Measurements from ENCODE around the gene GALNT17.

Gene GALNT17

GRCh38 chr7:71645836-71646235 is 513.9 kb downstream of the GALNT17 start:
- no peak for ATAC-seq

GRCh38 chr7:71649812-71650211 is 517.9 kb downstream of the GALNT17 start:
- no peak for ATAC-seq

- ATAC-seq, result no peak
Measured at GRCh38 chr7:71650653-71651337, 518.9 kb downstream of the GALNT17 start.

- ATAC-seq, result no peak
Measured at GRCh38 chr7:71652510-71652909, 520.6 kb downstream of the GALNT17 start.

GRCh38 chr7:71657386-71657785 is 525.4 kb downstream of the GALNT17 start:
- no peak for ATAC-seq

- ATAC-seq, result no peak
Measured at GRCh38 chr7:71659622-71660021, 527.7 kb downstream of the GALNT17 start.

- ATAC-seq, result no peak
Measured at GRCh38 chr7:71661671-71662224, 529.8 kb downstream of the GALNT17 start.

- no peak for ATAC-seq
Measured at GRCh38 chr7:71665716-71666115, 533.8 kb downstream of the GALNT17 start.

GRCh38 chr7:71668572-71668971 is 536.6 kb downstream of the GALNT17 start:
- no peak for ATAC-seq

GRCh38 chr7:71679480-71679879 is 547.5 kb downstream of the GALNT17 start:
- ATAC-seq, result no peak

GRCh38 chr7:71682181-71682580 is 550.2 kb downstream of the GALNT17 start:
- ATAC-seq, result no peak

GRCh38 chr7:71682841-71683781 is 551.2 kb downstream of the GALNT17 start:
- no peak for ATAC-seq

GRCh38 chr7:71687286-71687685 is 555.3 kb downstream of the GALNT17 start:
- no peak for ATAC-seq

GRCh38 chr7:71687831-71688599 is 556.1 kb downstream of the GALNT17 start:
- no peak for ATAC-seq

GRCh38 chr7:71691538-71691937 is 559.6 kb downstream of the GALNT17 start:
- no peak for ATAC-seq

GRCh38 chr7:71694665-71695064 is 562.7 kb downstream of the GALNT17 start:
- no peak for ATAC-seq

GRCh38 chr7:71695186-71695585 is 563.2 kb downstream of the GALNT17 start:
- no peak for ATAC-seq

- ATAC-seq, result no peak
Measured at GRCh38 chr7:71696511-71696910, 564.6 kb downstream of the GALNT17 start.

- ATAC-seq, result no peak
Measured at GRCh38 chr7:71697400-71697799, 565.5 kb downstream of the GALNT17 start.

- no peak for ATAC-seq
Measured at GRCh38 chr7:71705217-71705616, 573.3 kb downstream of the GALNT17 start.

- ATAC-seq, result no peak
Measured at GRCh38 chr7:71705901-71706596, 574.1 kb downstream of the GALNT17 start.

GRCh38 chr7:71706597-71706975 is 574.6 kb downstream of the GALNT17 start:
- ATAC-seq, result no peak
